Breast epithelium (tissue), 3 donors: Measurements from ENCODE around the gene SLC22A31.

Experiments used
- CTCF ChIP-seq, 3 donors: fragments of 450-650 bp; IDR thresholded peaks; one replicate each; pipeline ENCODE4 v1.5.1; 2016 to 2017; ENCODE audit warnings: antibody characterized with exemption in 3 of 3, mild to moderate bottlenecking in 3 of 3, moderate library complexity in 3 of 3
- POLR2A ChIP-seq: fragments of 450-650 bp; IDR thresholded peaks from one replicate; pipeline ENCODE4 v1.6.1; 2016; ENCODE audit warnings: antibody characterized with exemption, mild to moderate bottlenecking, moderate library complexity

- no peak for TF ChIP-seq POLR2A
- TF ChIP-seq CTCF (IDR thresholded peaks at IDR 0.05), result no peak
Observed at GRCh38 chr16:89163297-89163696, 37.0 kb downstream of the SLC22A31 start.
